Endodermal cell (in vitro differentiated cells): ENCODE results near the gene MAGEA9. TPM values are rescaled to one million over a fixed set of nuclear protein-coding genes. Genes with fewer than 3 reads are reported as not detected.

ENCODE experiments used
- DNase-seq: peaks from one replicate; pipeline ENCODE4 v3.0.0-alpha.2; 2017
- H3K27ac ChIP-seq: 2 replicates; pipeline ENCODE4 v1.5.1; 2013; ENCODE audit warnings: mild to moderate bottlenecking, low read depth, low read length, moderate library complexity
- H3K27me3 ChIP-seq: 2 replicates; pipeline ENCODE4 v1.6.1; 2013; ENCODE audit warnings: mild to moderate bottlenecking, low read length, moderate library complexity; ENCODE audit not compliant: insufficient read depth, control insufficient read depth, poor library complexity, severe bottlenecking
- H3K36me3 ChIP-seq: 2 replicates; pipeline ENCODE4 v1.7.0; 2013; ENCODE audit warnings: mild to moderate bottlenecking, low read length, moderate library complexity; ENCODE audit not compliant: control insufficient read depth, insufficient read depth
- H3K4me1 ChIP-seq: one replicate; pipeline ENCODE4 v1.7.0; 2013; ENCODE audit warnings: low read length; ENCODE audit not compliant: control insufficient read depth, insufficient read depth
- H3K4me3 ChIP-seq: 2 replicates; pipeline ENCODE4 v1.5.1; 2013; ENCODE audit warnings: mild to moderate bottlenecking, low read length, moderate library complexity
- H3K9ac ChIP-seq: 2 replicates; pipeline ENCODE4 v1.6.1; 2013; ENCODE audit warnings: mild to moderate bottlenecking, low read length, moderate library complexity; ENCODE audit not compliant: poor library complexity, severe bottlenecking; ENCODE audit errors: extremely low read depth
- H3K9me3 ChIP-seq: 2 replicates; pipeline ENCODE4 v1.6.1; 2013; ENCODE audit warnings: mild to moderate bottlenecking, low read length, moderate library complexity; ENCODE audit not compliant: control insufficient read depth
- H3K27ac Mint-ChIP-seq: 2 replicates; pipeline ENCODE4 v1.8.0; 2020; ENCODE audit warnings: mixed read lengths
- H3K27me3 Mint-ChIP-seq: 2 replicates; pipeline ENCODE4 v1.8.0; 2021; ENCODE audit warnings: mild to moderate bottlenecking, mixed read lengths; ENCODE audit not compliant: insufficient read depth
- H3K36me3 Mint-ChIP-seq: 2 replicates; pipeline ENCODE4 v1.8.0; 2020; ENCODE audit warnings: low read depth, mixed read lengths
- H3K4me1 Mint-ChIP-seq: 2 replicates; pipeline ENCODE4 v1.8.0; 2020; ENCODE audit warnings: mixed read lengths
- H3K4me3 Mint-ChIP-seq: 2 replicates; pipeline ENCODE4 v1.8.0; 2020; ENCODE audit warnings: mild to moderate bottlenecking, moderate library complexity, mixed read lengths
- H3K9me3 Mint-ChIP-seq: 2 replicates; pipeline ENCODE4 v1.8.0; 2020; ENCODE audit warnings: mild to moderate bottlenecking, mixed read lengths
- total RNA-seq, 2 donors: library from RNA; stranded (reverse); fragmentation: NEBNext Ultra II Directional in 1 of 2; extraction: Animal tissue kit (Norgen Biotek cat#: 25700) in 1 of 2; gene quantifications; 2 replicates in 1 of 2; 3 replicates in 1 of 2; pipeline ENCODE4 v1.2.1, GENCODE V29; 2021
- TF ChIP-seq, protein P1 (sequence below): fragments of 200-600 bp; sonication (generic); conservative IDR thresholded peaks from 2 replicates; pipeline ENCODE4 v1.5.0; 2021; ENCODE audit warnings: antibody characterized with exemption, mild to moderate bottlenecking

The MAGEA9 gene
- total RNA-seq, 2 donors from 2014 or later = not detected

DNA sequence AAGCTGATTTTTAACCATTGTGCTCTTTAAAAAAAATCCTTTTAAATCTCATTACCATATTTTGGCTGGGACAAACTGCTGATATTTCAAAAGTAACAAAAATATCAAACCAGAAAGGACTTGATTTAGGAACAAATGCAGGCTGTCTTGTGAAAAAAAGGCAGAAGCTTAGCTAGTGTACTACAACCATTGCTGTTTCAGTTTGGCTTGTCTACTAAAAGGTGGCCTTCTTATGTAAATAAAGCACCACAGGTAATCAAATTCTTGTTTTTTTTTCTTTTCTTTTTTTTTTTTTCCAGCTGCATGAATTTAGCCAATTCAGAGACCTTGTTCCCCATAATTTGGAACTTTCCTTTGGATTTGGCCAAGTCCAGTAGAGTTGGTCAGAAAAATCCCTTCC is 55.4 kb downstream of the MAGEA9 start:
- Mint-ChIP-seq H3K27ac (no peak overlapping the region), H3K4me1 (peaks cover 19% of the 10 kb centered on the region), H3K27me3 (no peaks in the 10 kb centered on the region), H3K4me3 (no peak overlapping the region), H3K36me3 (peaks cover 10% of the 10 kb centered on the region), H3K9me3 (peaks cover 68% of the 10 kb centered on the region)
- Histone ChIP-seq H3K36me3 (no peaks in the 10 kb centered on the region), H3K9ac (no peak overlapping the region), H3K9me3 (no peaks in the 10 kb centered on the region), H3K27me3 (no peaks in the 10 kb centered on the region), H3K4me3 (no peak overlapping the region), H3K4me1 (no peaks in the 10 kb centered on the region), H3K27ac (no peak overlapping the region)
- TF ChIP-seq, protein P1, sequence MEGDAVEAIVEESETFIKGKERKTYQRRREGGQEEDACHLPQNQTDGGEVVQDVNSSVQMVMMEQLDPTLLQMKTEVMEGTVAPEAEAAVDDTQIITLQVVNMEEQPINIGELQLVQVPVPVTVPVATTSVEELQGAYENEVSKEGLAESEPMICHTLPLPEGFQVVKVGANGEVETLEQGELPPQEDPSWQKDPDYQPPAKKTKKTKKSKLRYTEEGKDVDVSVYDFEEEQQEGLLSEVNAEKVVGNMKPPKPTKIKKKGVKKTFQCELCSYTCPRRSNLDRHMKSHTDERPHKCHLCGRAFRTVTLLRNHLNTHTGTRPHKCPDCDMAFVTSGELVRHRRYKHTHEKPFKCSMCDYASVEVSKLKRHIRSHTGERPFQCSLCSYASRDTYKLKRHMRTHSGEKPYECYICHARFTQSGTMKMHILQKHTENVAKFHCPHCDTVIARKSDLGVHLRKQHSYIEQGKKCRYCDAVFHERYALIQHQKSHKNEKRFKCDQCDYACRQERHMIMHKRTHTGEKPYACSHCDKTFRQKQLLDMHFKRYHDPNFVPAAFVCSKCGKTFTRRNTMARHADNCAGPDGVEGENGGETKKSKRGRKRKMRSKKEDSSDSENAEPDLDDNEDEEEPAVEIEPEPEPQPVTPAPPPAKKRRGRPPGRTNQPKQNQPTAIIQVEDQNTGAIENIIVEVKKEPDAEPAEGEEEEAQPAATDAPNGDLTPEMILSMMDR = no peak
- no peak for DNase-seq

Other genes with a start within 250 kb of the MAGEA9 start
- 10 to 100 TPM; 11.9 to 18.0 TPM for gene EOLA1, start 240.9 kb upstream of the MAGEA9 start, total RNA-seq
- not detected for gene HSFX3, start 232.0 kb upstream of the MAGEA9 start, total RNA-seq
- not detected for gene MAGEA9B, start 194.5 kb upstream of the MAGEA9 start, total RNA-seq
- not detected for gene HSFX2, start 186.6 kb upstream of the MAGEA9 start, total RNA-seq
- 10 to 100 TPM; 60.1 to 66.3 TPM for gene TMEM185A, start 150.1 kb upstream of the MAGEA9 start, total RNA-seq
- not detected for gene MAGEA11, start 69.9 kb upstream of the MAGEA9 start, total RNA-seq
- 1 to 10 TPM; 3.2 to 3.4 TPM for gene HSFX1, start 7.9 kb upstream of the MAGEA9 start, total RNA-seq
- gene MAGEA8, start 99.3 kb downstream of the MAGEA9 start, total RNA-seq = not detected
- gene HSFX4, start 147.6 kb downstream of the MAGEA9 start, total RNA-seq = not detected
- 10 to 100 TPM; 24.0 to 37.1 TPM for gene EOLA2, start 156.6 kb downstream of the MAGEA9 start, total RNA-seq